LHCN-M2 (cell line): ENCODE results near the gene MAN2C1. TPM values are rescaled to one million over a fixed set of nuclear protein-coding genes. Genes with fewer than 3 reads are reported as not detected.
"Not testable (repeated sequence)": the region's sequence is repeated elsewhere in the genome, so short reads cannot be mapped to it uniquely, and the experiment has no call there.

ENCODE experiments used
- DNase-seq: peaks from one replicate; pipeline ENCODE4 v3.0.0-alpha.2; 2012; ENCODE audit warnings: low read depth
- polyA plus RNA-seq: library from polyadenylated mRNA; unstranded; fragments of >200 nt; gene quantifications from one replicate; pipeline ENCODE4 v1.2.1, GENCODE V29; 2012; ENCODE audit warnings: missing spikeins
- total RNA-seq: library from RNA; depleted of rRNA; stranded (reverse); fragments of >200 nt; gene quantifications from 2 replicates; pipeline ENCODE4 v1.2.3, GENCODE V29; 2014; rRNA removed

The MAN2C1 gene
- total RNA-seq, result 85.2 and 91.5 TPM in 2 replicates
- polyA plus RNA-seq, result 31.1 TPM

DNA sequence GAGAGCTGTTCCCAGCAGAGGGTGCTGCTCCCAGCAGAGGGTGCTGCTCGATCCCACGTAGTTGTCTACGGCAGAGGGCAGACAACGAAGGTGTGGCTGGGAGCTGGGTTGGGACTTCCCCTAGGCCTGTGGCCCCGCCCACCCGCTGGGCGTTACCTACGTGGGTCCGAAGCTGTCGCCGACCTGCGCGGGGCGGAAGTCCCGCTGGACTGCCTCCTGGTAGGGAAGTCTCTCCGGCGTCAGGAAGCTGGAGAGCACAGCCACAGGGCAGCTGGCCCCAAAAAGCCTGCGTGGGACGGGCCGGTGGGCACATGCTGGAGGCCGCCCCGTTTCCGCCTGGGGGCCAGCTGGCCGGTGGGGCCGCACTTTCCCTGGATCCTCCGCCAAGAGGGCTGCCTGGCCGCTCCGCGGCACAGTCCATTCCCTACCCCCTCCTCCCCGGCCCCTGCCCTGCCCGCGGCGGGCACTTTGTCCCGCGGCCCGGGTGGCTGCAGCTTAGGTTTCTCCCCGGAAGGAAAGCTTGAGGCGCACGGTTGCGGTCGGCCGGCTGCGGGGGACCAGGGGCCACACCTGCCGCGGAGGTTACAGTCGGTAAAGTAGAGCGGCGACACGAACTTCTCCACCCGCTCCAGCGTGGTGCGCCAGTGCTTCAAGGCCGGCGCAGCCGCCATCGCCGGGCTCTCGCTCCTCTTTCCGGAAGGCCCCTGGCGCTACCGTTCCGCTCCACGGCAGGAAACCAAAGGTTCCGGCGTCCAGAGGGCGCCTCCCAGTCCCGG lies at the start of gene MAN2C1:
Gene MAN2C1, minus strand, starts transcription at position 695 of the 776 bp plus-strand sequence. Its CDS starts 24 bp downstream, at position 671.
- peak; percentile 93 for DNase-seq

DNA sequence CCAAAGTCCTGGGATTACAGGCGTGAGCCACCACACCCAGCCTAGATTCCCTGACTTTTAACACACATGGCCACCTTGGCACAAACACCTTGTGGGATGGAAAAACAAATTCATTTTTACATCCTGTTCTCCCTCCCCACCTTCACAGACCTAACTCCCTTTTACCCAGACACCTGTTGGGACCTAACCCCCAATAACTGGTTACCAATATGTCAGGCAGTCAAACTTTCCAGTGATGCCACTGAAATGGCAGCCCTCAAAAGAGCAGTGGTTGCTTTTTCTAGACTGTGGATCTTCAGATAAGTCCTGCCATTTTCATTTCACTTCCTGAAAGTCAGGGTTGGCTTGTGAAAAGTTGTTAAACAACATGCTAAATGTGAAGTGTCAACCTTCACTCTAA lies 48.2 kb upstream of the MAN2C1 start:
- no peak for DNase-seq

DNA sequence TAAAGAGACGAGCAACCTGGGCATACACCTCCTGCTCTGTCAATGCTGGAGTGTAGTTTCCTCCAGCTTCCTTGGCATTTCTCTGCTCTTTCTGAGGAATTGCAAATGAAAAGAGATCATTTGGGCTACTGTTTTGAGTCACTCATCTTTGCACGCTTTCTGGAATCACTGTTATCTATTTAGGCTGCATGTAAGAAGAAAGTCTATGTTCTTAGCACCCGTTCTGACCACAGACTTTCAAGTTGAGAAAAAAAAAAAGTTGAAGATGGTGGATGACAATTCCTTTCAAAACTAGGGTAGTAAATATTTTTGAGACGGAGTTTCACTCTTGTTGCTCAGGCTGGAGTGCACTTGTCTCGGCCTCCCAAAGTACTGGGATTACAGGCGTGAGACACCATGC lies 41.8 kb upstream of the MAN2C1 start:
- no peak for DNase-seq

DNA sequence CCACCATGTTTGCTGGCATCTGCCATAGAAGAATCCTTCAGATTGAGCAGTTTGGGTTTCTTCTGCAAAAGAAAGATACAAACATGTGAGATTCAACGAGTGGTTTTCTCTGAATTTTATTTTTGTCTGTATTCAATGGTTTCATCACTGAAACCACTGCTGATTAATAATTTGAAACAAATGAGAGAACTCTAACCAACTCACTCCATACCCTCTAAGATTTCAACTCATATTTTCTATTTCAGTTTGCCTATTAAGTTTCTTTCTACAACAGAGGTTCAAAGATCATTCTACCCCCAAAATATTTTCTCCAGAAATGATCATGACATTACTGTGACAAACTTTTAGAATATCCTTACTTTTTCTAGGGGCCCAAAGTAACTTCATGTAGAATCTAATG lies 38.7 kb upstream of the MAN2C1 start:
- DNase-seq, result no peak

DNA sequence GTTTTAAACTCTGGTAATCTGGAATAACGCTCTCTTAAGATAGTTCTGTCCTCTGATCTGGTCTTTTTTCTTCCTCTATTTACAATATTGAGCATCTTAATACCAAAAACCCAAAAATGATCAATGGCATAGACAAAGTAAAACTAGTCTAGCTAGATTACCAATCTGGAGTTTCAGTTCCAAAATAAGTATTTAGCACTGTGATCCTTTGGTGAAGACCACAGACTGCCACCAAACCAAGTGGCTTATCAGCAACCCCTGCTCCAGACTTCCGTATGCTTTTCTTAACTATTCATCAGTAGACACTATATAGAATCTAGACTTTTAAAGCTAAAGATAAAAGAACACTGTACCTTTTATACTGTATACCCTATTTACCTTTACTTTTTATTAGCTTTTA lies 35.5 kb upstream of the MAN2C1 start:
- DNase-seq, result no peak

DNA sequence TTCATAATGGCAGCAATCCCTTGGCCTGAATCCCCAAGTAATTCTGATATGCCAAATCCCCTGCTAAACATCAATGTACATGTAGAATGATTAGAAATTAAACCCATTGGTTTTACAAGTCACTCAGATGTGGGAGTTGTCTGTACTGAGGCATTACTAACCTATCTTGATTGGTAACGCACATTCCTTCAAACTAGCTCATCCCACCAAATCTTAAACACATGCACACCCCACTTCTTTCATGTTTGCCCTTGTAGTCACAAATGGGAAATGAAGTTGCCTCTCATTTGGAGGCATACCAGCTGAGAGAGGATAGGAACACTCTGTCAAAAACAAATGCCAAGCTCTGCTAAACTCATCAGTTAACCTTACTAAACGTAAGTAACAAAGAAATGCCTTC lies 29.1 kb upstream of the MAN2C1 start:
- DNase-seq, result peak; percentile 2

DNA sequence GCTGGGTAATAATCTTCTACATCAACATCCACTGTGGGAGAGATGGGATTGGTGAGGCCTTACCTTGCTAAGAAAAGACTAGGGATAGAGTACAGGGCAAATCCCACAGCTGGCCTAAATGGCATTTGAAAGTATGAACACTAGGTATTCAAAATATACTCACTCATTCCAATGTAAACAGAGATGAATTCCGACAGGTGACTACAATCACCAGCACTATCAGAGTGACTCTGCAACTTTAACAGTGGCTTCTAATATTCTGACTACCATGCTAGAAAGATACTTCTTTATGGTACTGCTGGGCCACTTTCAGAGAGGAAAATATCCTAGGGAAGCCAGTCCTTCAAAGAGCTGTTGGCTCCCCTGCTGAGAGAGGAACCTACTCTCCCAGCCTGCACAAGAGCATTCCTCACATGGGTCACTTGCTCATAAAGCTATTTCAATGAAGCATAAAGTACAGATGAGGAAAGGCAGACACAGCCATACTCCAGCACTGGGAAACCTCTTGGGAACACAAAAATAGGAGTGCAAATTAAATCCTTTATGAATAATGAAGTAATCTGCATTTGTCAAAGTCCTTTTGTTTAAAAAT lies 21.5 kb upstream of the MAN2C1 start:
- DNase-seq, result no peak

DNA sequence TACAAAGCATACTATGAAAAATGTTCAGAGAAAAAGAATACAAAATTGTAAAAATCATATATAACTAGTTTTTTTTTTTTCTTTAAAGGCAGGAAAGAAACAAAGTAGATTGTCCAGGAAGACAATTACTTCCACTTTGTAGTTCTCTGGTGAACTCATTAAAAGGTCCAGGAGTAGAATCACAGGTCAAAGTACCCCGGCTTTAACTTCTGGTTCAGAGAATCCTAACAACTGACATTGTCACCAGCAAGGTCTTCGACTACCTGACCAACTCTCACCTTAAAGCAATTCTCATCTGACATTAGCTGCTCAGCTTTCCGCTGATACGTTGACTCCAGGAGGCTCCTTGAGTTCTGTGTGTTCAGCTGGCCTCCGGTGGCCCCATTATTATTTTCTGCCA lies 15.6 kb upstream of the MAN2C1 start:
- DNase-seq, result not testable (repeated sequence)

DNA sequence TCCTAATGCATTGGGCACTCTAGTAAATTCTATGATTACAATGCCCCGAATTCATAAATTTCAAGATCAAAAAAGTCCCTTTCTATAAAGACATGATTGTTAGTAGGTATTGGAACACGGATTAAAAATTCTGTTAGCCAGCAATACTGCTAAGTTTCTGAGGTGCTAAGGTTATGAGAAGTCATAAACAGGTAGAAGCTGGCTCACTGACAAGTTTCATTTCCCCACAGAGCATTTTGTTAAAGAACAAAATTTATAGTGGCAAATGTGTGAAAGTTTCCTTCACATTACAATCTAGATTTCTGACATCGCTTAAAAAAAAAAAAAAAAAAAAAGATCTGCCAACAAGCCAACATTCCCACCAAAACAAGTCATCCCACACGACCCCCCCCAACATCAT lies 12.4 kb upstream of the MAN2C1 start:
- no peak for DNase-seq

DNA sequence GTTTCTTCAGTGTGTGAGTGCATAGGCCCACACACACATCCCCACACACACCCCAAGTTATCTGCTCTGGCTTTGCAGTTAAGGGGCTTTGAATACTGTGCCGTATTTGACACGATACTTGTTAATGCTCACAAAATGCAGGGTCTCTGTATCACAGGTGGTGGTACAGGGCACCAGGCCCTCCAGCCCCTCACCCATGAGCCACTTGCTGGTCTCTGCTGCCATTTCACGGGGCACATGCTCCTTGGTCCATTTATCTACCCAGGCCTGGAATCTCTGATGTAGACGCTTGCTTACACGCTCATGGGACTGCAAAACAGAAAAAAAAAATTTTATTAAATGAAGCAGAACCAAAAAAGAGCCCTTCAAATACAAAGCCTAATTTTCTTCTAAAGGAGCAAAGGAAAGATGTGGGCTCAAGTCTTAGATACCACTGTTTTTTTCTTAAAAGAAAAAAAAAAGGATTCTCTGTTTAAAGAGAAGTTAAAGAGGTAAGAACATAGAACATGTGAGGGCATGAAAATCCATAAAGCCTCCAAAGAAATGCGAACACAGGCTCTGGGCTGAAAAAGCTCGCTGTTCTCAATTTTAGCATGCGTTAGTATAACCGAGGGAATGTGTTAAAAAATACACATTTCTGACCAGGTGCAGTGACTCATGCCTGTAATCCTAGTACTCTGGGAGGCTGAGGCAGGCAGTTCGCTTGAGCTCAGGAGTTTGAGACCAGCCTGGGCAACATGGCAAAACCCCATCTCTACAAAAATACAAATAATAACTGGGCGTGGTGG lies 3.7 kb upstream of the MAN2C1 start:
- DNase-seq, result peak; percentile 17

DNA sequence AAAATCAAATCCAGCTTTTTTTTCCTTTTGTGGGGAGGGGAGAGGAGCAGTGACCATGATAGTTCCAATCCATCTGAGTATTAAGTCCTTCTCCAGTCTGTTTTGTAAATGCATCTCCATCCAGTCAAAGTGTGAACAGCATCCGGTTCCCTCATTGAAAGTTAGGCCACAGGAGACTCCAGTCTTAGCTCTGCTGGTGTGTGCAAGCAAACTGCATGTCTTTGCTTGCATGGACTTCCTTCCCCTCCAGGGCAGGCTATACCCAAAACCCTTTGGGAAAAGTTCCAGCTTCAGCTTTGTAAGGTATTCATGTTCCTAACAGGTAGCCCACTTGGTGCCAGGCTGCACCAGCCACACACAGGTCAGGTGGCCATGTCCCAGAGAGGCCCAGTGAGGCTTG lies 3.1 kb upstream of the MAN2C1 start:
- no peak for DNase-seq

DNA sequence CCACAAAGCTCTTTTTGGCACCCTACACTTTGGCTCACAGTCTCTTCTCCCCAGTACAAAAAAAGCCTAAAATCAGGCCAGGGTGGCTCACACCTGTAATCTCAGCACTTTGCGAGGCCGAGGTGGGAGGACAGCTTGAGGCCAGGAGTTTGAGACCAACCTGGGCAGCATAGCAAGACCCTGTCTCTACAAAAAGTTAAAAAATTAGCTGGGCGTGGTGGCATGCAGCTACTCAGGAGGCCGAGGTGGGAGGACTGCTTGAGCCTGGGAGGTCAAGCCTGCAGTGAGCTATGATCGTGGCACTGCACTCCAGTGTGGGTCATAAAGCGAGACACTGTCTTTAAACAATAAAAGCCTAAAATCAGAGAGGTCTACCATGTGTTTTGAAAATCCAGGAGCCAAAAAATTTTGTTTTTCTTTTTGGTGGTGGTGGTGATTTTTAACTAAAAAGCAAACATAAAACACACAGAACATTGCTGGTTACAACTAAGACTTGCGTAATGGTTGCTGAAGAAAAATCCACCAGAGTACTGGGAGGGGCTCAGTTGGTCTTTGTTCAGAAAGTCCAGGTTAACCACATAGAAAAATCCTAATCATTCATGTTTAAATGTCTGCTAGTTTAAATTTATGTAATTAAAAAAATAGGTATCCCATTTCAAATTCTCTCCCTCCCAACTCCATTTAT lies 1.6 kb upstream of the MAN2C1 start:
- DNase-seq, result no peak

DNA sequence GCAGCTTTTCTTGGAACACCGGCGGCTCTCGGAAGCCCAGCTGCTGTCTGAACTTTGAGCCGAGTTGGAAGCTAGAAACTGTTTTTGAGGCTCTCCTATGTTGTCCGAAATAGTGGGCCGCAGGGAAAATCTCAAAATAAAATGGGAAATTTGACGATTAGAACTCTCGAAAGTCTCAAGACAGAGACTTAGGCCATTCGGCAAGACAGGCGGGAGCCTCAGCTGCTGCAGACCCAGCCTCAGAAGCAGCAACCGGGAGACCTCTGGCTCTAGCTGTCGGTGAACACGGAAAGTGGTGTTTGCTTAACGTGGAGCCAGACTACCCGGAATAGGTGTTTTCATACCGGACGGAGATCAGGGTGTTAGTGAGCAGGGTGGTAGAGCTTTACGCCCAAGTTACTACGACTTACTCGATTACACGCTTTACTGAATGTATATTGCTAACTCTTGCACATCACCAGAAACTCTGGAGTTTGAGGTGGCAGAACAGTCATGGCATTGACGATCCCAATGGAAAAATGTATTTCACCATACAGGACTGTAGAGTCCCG lies 357 bp upstream of the MAN2C1 start:
- DNase-seq, result no peak

DNA sequence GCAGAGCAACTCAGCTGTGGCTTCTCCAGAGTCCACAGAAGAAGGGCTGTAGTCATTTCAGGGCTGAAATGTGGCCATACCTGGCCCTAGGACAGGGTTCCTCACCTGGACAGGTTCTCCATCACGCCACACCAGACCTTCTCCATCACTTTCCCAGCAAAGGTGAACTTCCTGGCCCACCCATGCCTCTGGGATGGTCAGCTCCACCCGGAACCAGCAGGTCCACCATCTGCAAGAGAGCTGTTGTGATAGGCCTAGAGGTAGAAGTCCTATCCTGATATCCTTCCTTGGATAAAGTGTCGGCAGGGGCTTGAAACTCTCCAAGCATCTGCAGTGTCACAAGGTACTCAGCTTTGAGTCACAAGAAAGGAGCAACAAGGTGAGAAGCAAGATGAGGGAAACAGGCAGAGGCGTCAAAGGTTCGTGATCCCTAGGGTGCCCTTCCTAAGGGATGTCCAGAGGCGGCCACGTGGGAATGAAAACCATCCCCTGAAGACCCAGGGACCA lies 948 bp downstream of the MAN2C1 start:
- DNase-seq, result no peak

DNA sequence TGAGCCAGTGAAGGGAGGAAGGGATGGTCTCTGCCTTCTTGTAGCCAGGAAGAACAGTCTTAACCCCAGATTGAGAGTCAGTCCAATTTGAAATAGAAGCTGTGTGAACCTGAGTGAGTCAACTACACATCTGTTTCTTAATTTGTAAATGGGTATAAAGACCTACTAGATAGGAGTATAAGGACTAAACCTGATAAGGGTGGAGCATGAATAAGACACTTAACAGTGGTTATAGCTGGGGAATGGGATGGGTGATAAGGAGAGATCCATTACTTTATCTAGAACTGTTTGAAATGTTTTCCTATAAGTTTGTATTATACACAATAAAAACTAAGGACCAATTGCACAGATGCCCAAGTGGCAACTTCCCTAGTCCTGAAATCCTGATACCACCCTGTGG lies 1.4 kb downstream of the MAN2C1 start:
- DNase-seq, result no peak

DNA sequence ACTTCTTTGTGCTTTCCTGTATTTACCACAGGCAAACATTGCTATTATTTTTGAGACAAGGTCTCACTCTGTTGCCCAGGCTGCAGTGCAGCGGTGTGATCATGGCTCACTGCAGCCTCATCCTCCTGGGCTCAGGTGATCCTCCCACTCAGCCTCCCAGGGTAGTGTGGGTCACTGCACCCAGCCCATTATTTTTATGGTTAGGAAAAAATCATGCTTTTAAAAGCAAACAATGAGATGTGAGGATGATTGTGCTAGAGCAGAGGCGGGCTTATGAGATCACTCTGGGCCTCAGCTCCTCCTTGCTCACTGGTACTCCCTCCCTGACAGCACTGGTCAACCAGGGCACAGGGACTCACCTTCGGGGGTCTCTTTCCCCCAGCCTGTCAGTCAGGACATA lies 2.2 kb downstream of the MAN2C1 start:
- no peak for DNase-seq

DNA sequence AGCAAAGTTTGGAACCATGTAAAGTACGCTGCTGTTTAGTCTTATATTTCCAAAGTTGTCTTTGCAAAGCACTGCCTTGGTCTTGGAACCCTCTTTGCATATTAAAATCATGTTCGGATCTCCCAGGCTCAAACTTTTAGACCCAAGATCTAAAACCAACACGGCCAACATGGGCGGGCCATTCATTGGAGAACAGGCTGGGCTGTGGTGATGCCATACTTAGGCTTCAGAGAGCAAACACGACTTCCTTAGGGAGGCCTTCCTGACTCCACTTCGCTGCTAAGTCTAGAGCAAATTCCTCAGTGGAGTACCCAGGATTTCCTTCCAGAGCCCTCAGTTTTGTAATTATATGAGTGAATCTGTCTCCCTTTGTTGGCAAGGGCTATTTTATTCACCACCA lies 3.5 kb downstream of the MAN2C1 start:
- DNase-seq, result no peak

DNA sequence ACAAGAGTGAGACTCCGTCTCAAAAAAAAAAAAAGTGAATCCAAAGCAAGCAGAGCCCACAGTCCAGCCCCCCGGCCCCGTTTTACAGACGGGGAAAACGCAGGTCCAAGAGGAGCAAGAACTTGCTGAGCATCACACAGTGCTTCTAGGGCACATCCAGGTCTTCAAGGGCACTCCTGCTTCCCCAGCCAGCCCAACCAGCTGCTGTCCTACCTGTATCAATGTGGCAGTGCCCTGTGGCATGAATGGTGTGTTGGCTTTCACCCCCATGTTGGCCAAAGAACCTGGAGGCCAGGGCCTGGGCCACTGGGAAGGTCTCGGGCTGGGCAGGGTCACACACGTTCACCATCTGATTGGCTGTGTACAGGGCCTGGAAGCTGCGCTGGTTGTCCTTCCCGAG lies 4.6 kb downstream of the MAN2C1 start:
- no peak for DNase-seq

DNA sequence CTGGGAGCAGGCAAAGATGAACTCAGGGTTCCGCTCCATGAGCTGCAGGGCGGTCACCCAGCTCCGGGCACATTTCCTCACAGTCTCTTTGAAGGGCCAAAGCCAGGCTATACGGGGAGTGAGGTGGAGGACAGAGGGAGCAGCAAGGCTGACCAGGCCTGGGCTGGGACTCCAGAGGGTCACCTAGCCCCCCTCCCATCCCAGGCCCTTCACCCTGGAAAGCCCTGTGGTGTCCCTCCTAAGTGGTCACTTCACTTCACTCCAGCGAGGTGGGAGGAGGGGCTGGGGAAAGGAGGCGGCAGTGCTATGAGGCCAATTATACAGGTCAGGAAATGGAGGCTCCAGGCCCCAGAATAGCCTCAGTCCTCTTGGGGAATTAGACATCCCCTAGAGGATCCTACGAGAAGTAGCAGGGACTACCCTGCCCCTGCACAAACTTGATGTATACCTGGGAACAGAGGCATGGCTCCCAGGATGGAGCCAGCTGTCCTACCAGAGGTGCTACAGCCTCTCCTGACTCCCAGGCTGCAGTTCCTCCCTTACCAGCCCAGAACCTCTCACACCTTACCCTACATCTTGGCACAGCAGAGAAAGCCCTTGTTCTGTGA lies 5.7 kb downstream of the MAN2C1 start:
- no peak for DNase-seq

DNA sequence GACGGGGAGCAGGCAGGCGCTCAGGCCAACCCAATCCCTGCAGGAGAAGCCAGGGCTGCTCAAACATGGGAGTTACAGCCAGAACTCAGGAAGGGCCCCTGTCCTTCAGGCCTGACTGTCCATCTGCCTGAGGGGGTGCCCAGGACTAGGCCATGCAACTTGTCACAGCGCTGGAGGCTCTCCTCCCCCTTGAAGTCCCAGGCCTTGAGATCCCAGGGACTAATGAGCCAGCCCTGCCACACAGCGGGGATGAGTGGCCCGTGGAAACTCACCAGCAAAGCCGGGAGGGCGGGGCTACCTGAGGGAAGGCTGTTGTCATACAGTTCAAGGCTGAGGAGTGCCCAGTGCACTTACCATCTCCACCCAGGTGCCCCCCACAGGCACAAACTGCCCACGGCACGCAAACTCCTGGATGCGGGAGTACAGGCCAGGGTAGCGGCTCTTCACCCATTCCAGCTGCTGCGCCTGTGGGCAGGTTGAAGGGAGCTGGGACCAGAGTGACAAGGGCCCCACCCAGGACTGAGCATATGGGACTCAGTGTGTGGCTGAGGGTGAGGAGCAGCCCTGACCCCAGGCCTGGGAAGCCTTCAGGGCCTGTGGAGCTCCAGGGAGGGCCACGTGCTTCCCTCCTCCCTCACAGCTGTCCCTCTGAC lies 6.3 kb downstream of the MAN2C1 start:
- DNase-seq, result no peak
